Endometrial microvascular endothelial cells (primary cell): Measurements from ENCODE around the gene MAN1A1. TPM values are rescaled to one million over a fixed set of nuclear protein-coding genes. Genes with fewer than 3 reads are reported as not detected.

Experiments used
- in situ Hi-C: cut with HindIII; loops from 2 replicates; pipeline ENCODE4 v1.10.0; 2017; ENCODE audit warnings: low sequenced_read_pairs, low pct_unique_long_range_greater_than_20kb; ENCODE audit errors: inconsistent ontology term
- total RNA-seq: library from RNA; depleted of rRNA; stranded (reverse); fragments of >200 nt; gene quantifications from one replicate; pipeline ENCODE4 v1.2.3, GENCODE V29; 2015; ENCODE audit errors: inconsistent ontology term

Gene MAN1A1
- total RNA-seq, 1 donor from 2014 or later: 13.5 TPM

- in situ Hi-C loops: no loop called here
Observed at GRCh38 chr6:119348096-119348747, 1.3 kb downstream of the MAN1A1 start.

- in situ Hi-C loops: no loop called here
Observed at GRCh38 chr6:119347466-119348095, 2.0 kb downstream of the MAN1A1 start.

- in situ Hi-C loops: no loop called here
Observed at GRCh38 chr6:119346936-119347335, 2.6 kb downstream of the MAN1A1 start.

- in situ Hi-C loops: no loop called here
Observed at GRCh38 chr6:119346450-119346849, 3.1 kb downstream of the MAN1A1 start.

GRCh38 chr6:119345114-119345513 lies 4.4 kb downstream of the MAN1A1 start:
- in situ Hi-C loops: no loop called here

GRCh38 chr6:119344306-119344705 lies 5.3 kb downstream of the MAN1A1 start:
- in situ Hi-C loops: no loop called here

GRCh38 chr6:119343573-119344146 lies 5.9 kb downstream of the MAN1A1 start:
- in situ Hi-C loops: no loop called here

GRCh38 chr6:119343167-119343566 lies 6.4 kb downstream of the MAN1A1 start:
- in situ Hi-C loops: no loop called here

GRCh38 chr6:119342430-119342829 lies 7.1 kb downstream of the MAN1A1 start:
- in situ Hi-C loops: no loop called here

GRCh38 chr6:119340796-119341487 lies 8.6 kb downstream of the MAN1A1 start:
- in situ Hi-C loops: no loop called here

- in situ Hi-C loops: no loop called here
Observed at GRCh38 chr6:119339941-119340456, 9.6 kb downstream of the MAN1A1 start.

- in situ Hi-C loops: no loop called here
Observed at GRCh38 chr6:119337762-119338161, 11.8 kb downstream of the MAN1A1 start.

- in situ Hi-C loops: no loop called here
Observed at GRCh38 chr6:119337252-119337651, 12.3 kb downstream of the MAN1A1 start.

GRCh38 chr6:119334535-119335264 lies 14.9 kb downstream of the MAN1A1 start:
- in situ Hi-C loops: no loop called here

GRCh38 chr6:119333707-119334295 lies 15.8 kb downstream of the MAN1A1 start:
- in situ Hi-C loops: no loop called here

GRCh38 chr6:119333063-119333609 lies 16.4 kb downstream of the MAN1A1 start:
- in situ Hi-C loops: no loop called here

GRCh38 chr6:119331663-119332286 lies 17.8 kb downstream of the MAN1A1 start:
- in situ Hi-C loops: no loop called here

GRCh38 chr6:119330520-119331113 lies 18.9 kb downstream of the MAN1A1 start:
- in situ Hi-C loops: no loop called here
